ENCODE results near the gene SLC47A1. TPM values are rescaled to one million over a fixed set of nuclear protein-coding genes. Genes with fewer than 3 reads are reported as not detected.

The SLC47A1 gene
- total RNA-seq, 1 donor from 2014 or later: 4.3 TPM

GRCh38 chr17:19621697-19622096 is 88.0 kb downstream of the SLC47A1 start:
- no peak overlapping the region for H3K4me3 Mint-ChIP-seq
- no peaks in the 10 kb centered on the region for H3K27me3 Mint-ChIP-seq (ENCODE audit: low read depth)
- peaks cover 21% of the 10 kb centered on the region for H3K36me3 Mint-ChIP-seq (ENCODE audit: low read depth)
- no peak for DNase-seq (ENCODE audit: low read depth, low spot score)
- peaks cover 26% of the 10 kb centered on the region for H3K9me3 Mint-ChIP-seq
- H3K4me1 Mint-ChIP-seq: no peaks in the 10 kb centered on the region
- no peak overlapping the region for H3K27ac Mint-ChIP-seq (ENCODE audit: unreplicated experiment)
- TF ChIP-seq, protein P1, sequence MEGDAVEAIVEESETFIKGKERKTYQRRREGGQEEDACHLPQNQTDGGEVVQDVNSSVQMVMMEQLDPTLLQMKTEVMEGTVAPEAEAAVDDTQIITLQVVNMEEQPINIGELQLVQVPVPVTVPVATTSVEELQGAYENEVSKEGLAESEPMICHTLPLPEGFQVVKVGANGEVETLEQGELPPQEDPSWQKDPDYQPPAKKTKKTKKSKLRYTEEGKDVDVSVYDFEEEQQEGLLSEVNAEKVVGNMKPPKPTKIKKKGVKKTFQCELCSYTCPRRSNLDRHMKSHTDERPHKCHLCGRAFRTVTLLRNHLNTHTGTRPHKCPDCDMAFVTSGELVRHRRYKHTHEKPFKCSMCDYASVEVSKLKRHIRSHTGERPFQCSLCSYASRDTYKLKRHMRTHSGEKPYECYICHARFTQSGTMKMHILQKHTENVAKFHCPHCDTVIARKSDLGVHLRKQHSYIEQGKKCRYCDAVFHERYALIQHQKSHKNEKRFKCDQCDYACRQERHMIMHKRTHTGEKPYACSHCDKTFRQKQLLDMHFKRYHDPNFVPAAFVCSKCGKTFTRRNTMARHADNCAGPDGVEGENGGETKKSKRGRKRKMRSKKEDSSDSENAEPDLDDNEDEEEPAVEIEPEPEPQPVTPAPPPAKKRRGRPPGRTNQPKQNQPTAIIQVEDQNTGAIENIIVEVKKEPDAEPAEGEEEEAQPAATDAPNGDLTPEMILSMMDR (conservative IDR thresholded peaks at IDR 0.05): no peak

DNA sequence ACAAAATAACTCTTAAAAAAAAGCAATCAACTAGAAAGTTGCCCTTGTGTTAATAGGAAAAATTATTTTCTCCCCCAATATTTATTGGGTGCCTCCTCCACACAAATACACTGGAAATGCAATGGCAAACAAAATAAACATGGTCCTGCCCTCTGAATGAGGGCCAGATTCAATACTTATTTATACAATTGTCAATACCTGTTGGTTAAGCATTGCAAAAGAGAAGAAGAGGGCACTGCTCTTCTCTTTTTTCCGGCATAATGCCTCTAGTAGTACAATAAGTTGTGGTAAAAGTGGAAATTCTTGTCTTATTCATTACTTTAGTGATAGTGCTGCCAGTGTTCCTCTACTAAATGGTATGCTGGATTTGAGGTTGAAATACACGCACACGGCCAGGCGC is 92.4 kb downstream of the SLC47A1 start:
- H3K27ac Mint-ChIP-seq (ENCODE audit: unreplicated experiment): no peak overlapping the region

More for the DNA sequence above, 92.4 kb downstream of the SLC47A1 start:
- H3K36me3 Mint-ChIP-seq (ENCODE audit: low read depth): peaks cover 3% of the 10 kb centered on the region
- H3K9me3 Mint-ChIP-seq: peaks cover 2% of the 10 kb centered on the region
- H3K4me1 Mint-ChIP-seq: no peaks in the 10 kb centered on the region
- TF ChIP-seq, protein P1 (conservative IDR thresholded peaks at IDR 0.05): no peak
- H3K27me3 Mint-ChIP-seq (ENCODE audit: low read depth): no peaks in the 10 kb centered on the region
- DNase-seq (ENCODE audit: low read depth, low spot score): no peak
- no peak overlapping the region for H3K4me3 Mint-ChIP-seq

Other genes starting within 250 kb of the SLC47A1 start
- gene B9D1, start 171.1 kb upstream of the SLC47A1 start, total RNA-seq: 15.4 and 17.9 TPM in 2 replicates
- gene MAPK7, start 155.4 kb upstream of the SLC47A1 start, total RNA-seq: 39.3 and 39.5 TPM in 2 replicates
- 0.26 and 0.43 TPM in 2 replicates for gene MFAP4, start 146.7 kb upstream of the SLC47A1 start, total RNA-seq
- 0.84 and 1.2 TPM in 2 replicates for gene RNF112, start 122.6 kb upstream of the SLC47A1 start, total RNA-seq
- 53.4 and 54.4 TPM in 2 replicates for gene ALDH3A2, start 114.9 kb downstream of the SLC47A1 start, total RNA-seq
- not detected in 2 replicates for gene SLC47A2, start 182.7 kb downstream of the SLC47A1 start, total RNA-seq
- 0.64 TPM in 1 of 2 replicates, not detected in the other for gene ALDH3A1, start 214.4 kb downstream of the SLC47A1 start, total RNA-seq